Activated CD4-positive, alpha-beta T cell treated with anti-CD3 and anti-CD28 coated beads, Interleukin-2, amount 50 U/mL, for 24 hours (primary cell): ENCODE results near the gene ASB15.
"Not testable (repeated sequence)": the region's sequence is repeated elsewhere in the genome, so short reads cannot be mapped to it uniquely, and the experiment has no call there.

Experiments
- DNase-seq, 2 donors: peaks; one replicate each; pipeline ENCODE4 v3.0.0-alpha.2; 2020; ENCODE audit warnings: low read depth in 1 of 2, low spot score in 1 of 2

The ASB15 gene

DNA sequence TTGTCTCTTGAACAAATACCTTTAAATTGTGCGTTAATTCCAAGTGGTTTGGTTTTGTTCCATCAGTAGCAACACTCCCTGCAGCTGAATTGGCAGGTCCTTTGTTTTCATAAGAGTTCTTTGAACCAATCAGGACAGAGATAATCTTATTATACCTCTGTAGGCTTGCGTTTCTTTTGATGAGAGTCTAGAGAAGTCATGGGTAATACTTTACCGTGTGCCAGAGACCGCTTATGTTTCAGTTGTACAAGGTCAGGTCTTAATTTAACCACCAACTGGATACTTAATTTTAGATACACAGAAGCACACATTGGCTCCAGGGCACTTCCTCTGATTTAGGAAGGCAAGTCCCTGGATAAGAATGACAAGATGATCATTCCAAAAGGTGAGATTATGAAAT lies at the start of gene ASB15:
ASB15 (plus strand) TSS at position 292 of the 400 bp plus-strand sequence. CDS start 12,682 bp downstream, outside the sequence.
- DNase-seq = no peak

- DNase-seq = not testable (repeated sequence)
Observed at GRCh38 chr7:123552134-123552533, 49.5 kb upstream of the ASB15 start.

DNA sequence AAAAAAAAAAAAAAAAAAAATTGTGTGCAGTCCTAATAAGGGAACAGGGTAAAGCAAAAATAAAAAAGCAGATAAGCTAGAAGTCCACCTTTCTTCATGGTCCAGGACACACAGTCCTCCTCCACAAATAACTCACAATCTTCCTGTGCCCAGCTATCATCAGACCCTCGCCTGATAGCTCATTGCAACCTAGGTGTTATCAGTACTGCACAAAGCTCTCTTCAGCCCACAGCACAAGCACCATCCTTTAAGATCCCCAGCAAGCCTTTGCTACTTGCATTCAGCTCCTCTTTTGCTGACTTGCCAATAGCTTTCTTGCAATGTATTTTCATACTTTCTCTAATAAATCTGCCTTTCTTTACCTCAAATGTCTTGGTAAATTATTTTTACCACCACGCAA lies 49.0 kb upstream of the ASB15 start:
- DNase-seq = no peak

- no peak for DNase-seq
Observed at GRCh38 chr7:123553159-123553558, 48.5 kb upstream of the ASB15 start.

DNA sequence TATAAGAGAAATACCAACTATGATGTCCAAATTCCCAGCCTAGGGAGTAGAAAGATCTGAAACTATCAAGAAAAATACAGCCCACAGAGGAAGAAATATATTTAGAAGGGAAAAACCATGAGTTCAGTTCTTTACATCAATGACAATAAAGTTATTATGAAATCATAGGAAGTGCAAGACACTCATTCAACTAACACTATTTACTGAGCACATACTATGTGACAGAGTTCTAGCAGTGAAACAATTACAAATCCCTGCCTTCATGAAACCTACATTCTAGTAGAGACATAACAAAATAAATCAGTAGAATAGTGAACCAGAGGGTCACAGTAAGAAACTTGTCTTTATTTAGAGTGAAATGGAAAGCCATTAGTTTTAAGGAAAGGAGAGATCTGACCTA lies 46.1 kb upstream of the ASB15 start:
- DNase-seq = no peak

- DNase-seq = no peak
Observed at GRCh38 chr7:123557016-123557397, 44.6 kb upstream of the ASB15 start.

DNA sequence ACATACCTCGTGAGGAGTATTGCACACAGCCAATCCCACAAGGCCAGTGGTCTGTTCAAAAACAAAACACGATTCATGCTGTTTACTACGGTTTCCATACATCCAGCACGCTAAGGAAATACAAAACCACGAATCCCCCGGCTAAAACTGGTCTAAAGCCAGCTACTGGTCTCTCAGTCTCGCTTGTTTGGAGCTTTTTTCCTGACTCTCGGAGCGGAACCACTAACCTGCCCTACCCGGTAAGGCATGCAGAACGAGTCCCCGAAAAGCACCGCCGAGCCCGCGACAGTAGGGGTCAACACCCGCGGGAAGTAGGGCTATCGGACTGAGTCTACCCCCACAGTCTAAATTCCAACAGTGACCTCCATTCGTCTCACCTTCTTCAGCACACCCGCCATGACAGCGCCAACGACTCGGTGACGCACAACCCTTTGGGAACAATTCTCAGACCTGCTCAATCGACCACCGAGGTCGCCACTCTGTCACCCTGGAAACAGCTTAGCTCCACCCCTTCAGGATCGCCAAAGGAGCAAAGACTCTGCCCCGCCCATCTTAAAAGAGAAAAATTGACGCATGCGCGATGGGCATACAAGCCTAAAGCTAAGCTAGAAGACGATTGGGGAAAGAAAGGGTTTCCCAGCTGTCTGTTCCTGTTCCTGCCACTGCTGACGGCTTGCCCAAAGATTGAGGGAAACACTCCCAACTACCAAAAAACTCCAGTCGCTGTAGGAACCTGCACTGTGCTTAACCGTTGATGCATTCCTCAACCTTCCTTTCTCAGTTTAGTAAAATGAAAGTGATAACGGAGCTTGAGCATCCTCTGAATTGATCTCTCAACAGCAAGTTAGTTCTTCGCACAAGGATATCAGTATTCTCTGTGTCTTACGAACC lies 44.0 kb upstream of the ASB15 start, which contains the start of gene NDUFA5:
NDUFA5 (minus strand) TSS at position 421 of the 891 bp plus-strand sequence; CDS start at position 398, 23 bp downstream.
- DNase-seq = peak; percentile 82 to 99

DNA sequence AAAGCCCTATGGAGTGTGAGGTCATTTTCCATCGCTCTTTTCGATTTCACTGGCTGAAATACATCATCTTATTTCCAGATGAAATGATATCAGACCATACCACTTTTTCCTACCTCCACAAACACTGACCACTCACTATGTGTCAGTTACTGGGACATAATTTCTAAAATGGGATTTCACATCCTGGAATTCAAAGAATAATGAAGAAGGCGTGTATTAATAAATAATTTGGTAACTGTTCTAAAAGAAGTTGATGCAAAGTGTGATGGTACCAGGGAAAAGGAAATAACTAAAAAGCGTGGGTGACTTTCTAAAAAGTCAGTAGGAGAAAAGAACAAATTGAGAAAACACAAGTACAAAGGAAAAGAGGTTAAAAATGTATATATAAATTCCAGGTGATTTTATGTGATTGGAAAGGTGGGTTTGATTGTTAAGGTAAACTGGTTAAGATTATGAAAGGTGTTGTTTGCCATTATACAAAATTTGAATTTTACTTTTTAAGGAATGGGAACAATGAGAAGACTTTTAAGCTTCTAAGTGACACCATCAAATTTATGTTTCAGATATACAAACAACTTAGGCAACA lies 43.2 kb upstream of the ASB15 start:
- DNase-seq = no peak

GRCh38 chr7:123562121-123562520 lies 39.5 kb upstream of the ASB15 start:
- no peak for DNase-seq

DNA sequence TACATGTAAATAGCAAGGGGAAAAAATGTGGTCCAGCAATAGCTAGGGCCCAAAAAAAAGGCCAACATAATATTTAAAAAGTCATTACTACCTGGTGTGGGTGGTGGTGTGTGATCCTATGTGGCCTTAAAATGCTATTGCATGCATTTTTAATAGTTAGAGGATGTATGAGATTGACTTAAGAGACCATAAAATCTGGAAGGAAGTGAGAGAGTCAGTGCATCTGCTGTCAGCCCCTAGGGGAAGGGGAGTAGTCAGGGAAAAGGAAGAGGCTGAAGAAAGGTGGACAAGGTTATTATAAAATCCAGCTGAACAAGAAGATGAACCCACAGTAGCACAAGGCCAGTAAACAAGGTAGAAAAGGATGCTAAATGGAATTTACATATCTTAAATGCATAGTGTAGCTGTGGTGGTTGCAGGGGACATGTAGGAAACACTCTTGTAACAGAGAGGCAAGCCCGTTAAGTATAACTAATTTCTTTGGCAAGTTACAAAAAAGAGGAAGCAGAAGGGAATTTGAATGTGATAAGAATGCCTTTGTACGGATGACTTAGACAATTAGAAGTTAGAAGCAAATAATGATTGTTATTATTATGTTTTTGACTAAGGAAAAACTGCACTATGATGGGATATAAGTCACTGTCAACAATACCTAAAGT lies 32.1 kb upstream of the ASB15 start:
- DNase-seq = no peak

- no peak for DNase-seq
Observed at GRCh38 chr7:123570390-123571182, 31.0 kb upstream of the ASB15 start.

GRCh38 chr7:123571187-123571586 lies 30.4 kb upstream of the ASB15 start:
- no peak for DNase-seq

- DNase-seq = no peak
Observed at GRCh38 chr7:123571684-123572083, 29.9 kb upstream of the ASB15 start.

- DNase-seq = no peak
Observed at GRCh38 chr7:123573341-123573740, 28.3 kb upstream of the ASB15 start.

DNA sequence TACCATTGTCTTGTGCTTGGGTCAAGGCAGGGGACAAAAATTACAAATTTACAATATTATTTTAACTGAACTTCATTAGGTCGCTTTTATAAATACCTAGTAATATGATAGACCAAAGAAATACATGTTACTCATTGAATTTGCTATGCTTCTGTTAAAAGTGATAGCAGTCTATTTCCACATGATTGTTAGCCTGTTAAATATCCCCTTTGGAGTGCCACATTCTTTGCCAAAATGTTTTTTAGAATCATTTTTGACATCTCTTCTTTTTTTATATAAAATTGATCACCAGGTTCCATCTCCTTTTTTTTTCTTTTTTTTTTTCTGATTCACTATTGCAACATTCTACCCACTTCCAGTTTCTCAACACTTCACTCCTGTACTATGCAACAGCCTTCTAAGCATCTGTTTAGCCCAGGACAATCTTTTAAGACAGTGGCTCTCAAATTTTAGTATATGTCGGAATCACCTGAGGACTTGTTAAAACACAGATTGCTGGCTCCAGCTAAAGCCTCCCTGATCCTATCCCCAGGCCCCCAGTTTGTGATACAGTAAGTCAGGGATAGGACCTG lies 27.6 kb upstream of the ASB15 start:
- DNase-seq = no peak

DNA sequence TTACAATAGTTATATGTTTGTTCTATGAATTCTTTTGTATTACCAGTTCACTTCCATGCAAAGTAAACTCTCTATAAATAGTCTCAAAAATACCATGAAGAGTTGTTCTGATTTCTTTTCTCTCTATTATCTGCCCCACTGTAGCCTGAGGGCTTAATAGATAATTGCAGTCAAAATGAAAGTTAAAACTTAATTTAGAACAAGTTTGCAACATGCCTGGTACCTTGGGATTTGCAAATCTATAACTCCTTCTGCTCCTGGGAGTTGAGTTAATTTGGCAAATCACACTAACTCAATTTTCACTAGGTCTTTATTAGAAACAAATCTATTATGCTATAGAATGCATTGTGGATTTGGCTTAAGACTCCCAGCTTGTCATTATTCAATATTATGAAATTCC lies 22.2 kb upstream of the ASB15 start:
- no peak for DNase-seq

GRCh38 chr7:123580406-123581161 lies 21.0 kb upstream of the ASB15 start:
- no peak for DNase-seq

- no peak for DNase-seq
Observed at GRCh38 chr7:123581162-123581459, 20.5 kb upstream of the ASB15 start.

GRCh38 chr7:123583821-123584220 lies 17.8 kb upstream of the ASB15 start:
- DNase-seq = no peak

DNA sequence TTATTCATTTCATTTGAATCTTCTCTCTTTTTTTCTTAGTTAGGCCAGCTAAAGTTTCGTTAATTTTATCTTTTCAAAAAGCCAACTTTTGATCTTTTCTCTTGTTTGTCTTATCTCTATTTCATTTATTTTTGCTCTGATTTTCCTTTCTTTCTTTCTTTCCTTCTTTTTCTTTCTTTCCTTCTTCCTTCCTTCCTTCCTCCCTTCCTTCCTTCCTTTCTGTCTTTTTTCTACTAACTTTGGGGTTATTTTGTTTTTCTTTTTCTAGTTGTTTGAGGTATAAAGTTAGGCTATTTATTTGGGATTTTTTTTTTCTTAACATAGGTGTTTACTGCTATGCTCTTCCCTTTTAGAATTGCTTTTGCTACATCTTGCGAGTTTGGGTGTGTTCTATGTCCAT lies 13.2 kb upstream of the ASB15 start:
- no peak for DNase-seq
